Measurements from ENCODE around the gene PLBD1.

GRCh38 chr12:14567351-14568162 is at the start of gene PLBD1:
- TF ChIP-seq CTCF (IDR thresholded peaks at IDR 0.05), result no peak
- peak; percentile 44 to 50 for TF ChIP-seq POLR2A (IDR thresholded peaks at IDR 0.05)
